ENCODE measurements around the gene STAG1. TPM values are rescaled to one million over a fixed set of nuclear protein-coding genes. Genes with fewer than 3 reads are reported as not detected.
"Not testable (repeated sequence)": the region's sequence is repeated elsewhere in the genome, so short reads cannot be mapped to it uniquely, and the experiment has no call there.

The STAG1 gene
- total RNA-seq, 2 donors from 2014 or later, result 41.7 to 56.2 TPM

GRCh38 chr3:136490646-136491405 lies 261.4 kb downstream of the STAG1 start:
- intact Hi-C loops (cut with DNase I, micrococcal nuclease), result no loop called here
- ATAC-seq, result no peak
- DNase-seq, result no peak

- DNase-seq (no peak), ATAC-seq (no peak)
- intact Hi-C loops (cut with DNase I, micrococcal nuclease), result no loop called here
Measured at GRCh38 chr3:136485777-136486176, 266.4 kb downstream of the STAG1 start.

- ATAC-seq (no peak), DNase-seq (no peak)
- intact Hi-C loops (cut with DNase I, micrococcal nuclease), result no loop called here
Measured at GRCh38 chr3:136476280-136476679, 275.9 kb downstream of the STAG1 start.

- DNase-seq; ATAC-seq; intact Hi-C loops (cut with DNase I, micrococcal nuclease): not testable (repeated sequence)
Measured at GRCh38 chr3:136474876-136475275, 277.3 kb downstream of the STAG1 start.

- ATAC-seq (no peak), DNase-seq (no peak)
- intact Hi-C loops (cut with DNase I, micrococcal nuclease), result no loop called here
Measured at GRCh38 chr3:136473716-136474326, 278.4 kb downstream of the STAG1 start.

- ATAC-seq, result no peak
- no peak for DNase-seq
- intact Hi-C loops (cut with DNase I, micrococcal nuclease), result no loop called here
Measured at GRCh38 chr3:136465296-136465695, 286.9 kb downstream of the STAG1 start.

GRCh38 chr3:136464502-136464901 lies 287.7 kb downstream of the STAG1 start:
- intact Hi-C loops (cut with DNase I, micrococcal nuclease), result no loop called here
- DNase-seq, result no peak
- ATAC-seq, result no peak

GRCh38 chr3:136463170-136463569 lies 289.0 kb downstream of the STAG1 start:
- DNase-seq, result no peak
- intact Hi-C loops (cut with DNase I, micrococcal nuclease), result no loop called here
- ATAC-seq, result no peak

- intact Hi-C loops (cut with DNase I, micrococcal nuclease), result no loop called here
- ATAC-seq (no peak), DNase-seq (no peak)
Measured at GRCh38 chr3:136457793-136458192, 294.4 kb downstream of the STAG1 start.

- intact Hi-C loops (cut with DNase I, micrococcal nuclease), result no loop called here
- DNase-seq (no peak), ATAC-seq (no peak)
Measured at GRCh38 chr3:136456196-136456595, 296.0 kb downstream of the STAG1 start.

GRCh38 chr3:136444581-136444980 lies 307.6 kb downstream of the STAG1 start:
- no peak for DNase-seq
- intact Hi-C loops (cut with DNase I, micrococcal nuclease), result no loop called here
- ATAC-seq, result no peak

- ATAC-seq (no peak), DNase-seq (no peak)
- intact Hi-C loops (cut with DNase I, micrococcal nuclease), result no loop called here
Measured at GRCh38 chr3:136437043-136437442, 315.1 kb downstream of the STAG1 start.

GRCh38 chr3:136434429-136434828 lies 317.7 kb downstream of the STAG1 start:
- intact Hi-C loops (cut with DNase I, micrococcal nuclease), result no loop called here
- DNase-seq (no peak), ATAC-seq (no peak)

GRCh38 chr3:136432685-136433084 lies 319.5 kb downstream of the STAG1 start:
- intact Hi-C loops (cut with DNase I, micrococcal nuclease), result no loop called here
- ATAC-seq, result no peak
- DNase-seq, result no peak

- intact Hi-C loops (cut with DNase I, micrococcal nuclease), result no loop called here
- ATAC-seq (no peak), DNase-seq (no peak)
Measured at GRCh38 chr3:136428167-136428566, 324.0 kb downstream of the STAG1 start.

- intact Hi-C loops (cut with DNase I, micrococcal nuclease), result no loop called here
- DNase-seq (no peak), ATAC-seq (no peak)
Measured at GRCh38 chr3:136427236-136427635, 324.9 kb downstream of the STAG1 start.

GRCh38 chr3:136414476-136414875 lies 337.7 kb downstream of the STAG1 start:
- ATAC-seq (no peak), DNase-seq (no peak)
- intact Hi-C loops (cut with DNase I, micrococcal nuclease), result no loop called here

GRCh38 chr3:136412307-136412706 lies 339.9 kb downstream of the STAG1 start:
- no peak for DNase-seq
- no peak for ATAC-seq
- intact Hi-C loops (cut with DNase I, micrococcal nuclease), result no loop called here

- intact Hi-C loops (cut with DNase I, micrococcal nuclease), result no loop called here
- DNase-seq (no peak), ATAC-seq (no peak)
Measured at GRCh38 chr3:136409549-136409948, 342.6 kb downstream of the STAG1 start.

GRCh38 chr3:136404056-136404455 lies 348.1 kb downstream of the STAG1 start:
- ATAC-seq (no peak), DNase-seq (no peak)
- intact Hi-C loops (cut with DNase I, micrococcal nuclease), result no loop called here

- no peak for DNase-seq
- intact Hi-C loops (cut with DNase I, micrococcal nuclease), result loop anchor here in 1 of 2 donors (10.0 kb wide), 2 partner anchors 322 to 358 kb away; partner anchors contain the start of gene STAG1
- ATAC-seq, result no peak
Measured at GRCh38 chr3:136396916-136397315, 355.3 kb downstream of the STAG1 start.
